LNCAP (cell line): Measurements from ENCODE around the gene DOK4.
A peak's percentile ranks its signal among the peaks of the same experiment; 100 is the strongest.

Source experiments
- CTCF ChIP-seq: fragments of 450-650 bp; IDR thresholded peaks from 2 replicates; pipeline ENCODE4 v1.5.1; 2017; ENCODE audit warnings: mild to moderate bottlenecking

DOK4 gene

GRCh38 chr16:57426356-57426755, 59.9 kb downstream of the DOK4 start:
- TF ChIP-seq CTCF: no peak

GRCh38 chr16:57424583-57424982, 61.7 kb downstream of the DOK4 start:
- no peak for TF ChIP-seq CTCF

GRCh38 chr16:57423152-57423551, 63.1 kb downstream of the DOK4 start:
- no peak for TF ChIP-seq CTCF

- TF ChIP-seq CTCF: peak; percentile 61
Observed at GRCh38 chr16:57422026-57422944, 64.0 kb downstream of the DOK4 start.
